ENCODE results near the gene OR8G1. TPM values are rescaled to one million over a fixed set of nuclear protein-coding genes. Genes with fewer than 3 reads are reported as not detected.
"Not testable (repeated sequence)": the region's sequence is repeated elsewhere in the genome, so short reads cannot be mapped to it uniquely, and the experiment has no call there.

The OR8G1 gene
- total RNA-seq, 2 experiments from 2014 or later: not detected

GRCh38 chr11:124210421-124210820, 30.5 kb upstream of the OR8G1 start:
- Mint-ChIP-seq H3K9me3 (ENCODE audit: low read depth) (no peaks in the 10 kb centered on the region), H3K27me3 (no peaks in the 10 kb centered on the region)
- CTCF ChIA-PET: no interaction called here

GRCh38 chr11:124211321-124211720, 29.6 kb upstream of the OR8G1 start:
- no peaks in the 10 kb centered on the region for H3K27me3 Mint-ChIP-seq
- H3K9me3 Mint-ChIP-seq (ENCODE audit: low read depth): no peaks in the 10 kb centered on the region
- no peak for ATAC-seq
- H3K4me3 Mint-ChIP-seq: no peak overlapping the region
- CTCF ChIA-PET: no interaction called here
- H3K27ac Mint-ChIP-seq: no peak overlapping the region
- no peaks in the 10 kb centered on the region for H3K36me3 Mint-ChIP-seq
- H3K4me1 Mint-ChIP-seq: no peaks in the 10 kb centered on the region
- DNase-seq: no peak

More at GRCh38 chr11:124210421-124210820, 30.5 kb upstream of the OR8G1 start:
- H3K4me3 Mint-ChIP-seq: no peak overlapping the region
- no peak for DNase-seq
- H3K36me3 Mint-ChIP-seq: no peaks in the 10 kb centered on the region
- H3K4me1 Mint-ChIP-seq: no peaks in the 10 kb centered on the region
- H3K27ac Mint-ChIP-seq: no peak overlapping the region
- peak; percentile 9 for ATAC-seq

GRCh38 chr11:124214027-124214426, 26.9 kb upstream of the OR8G1 start:
- ATAC-seq: no peak
- no peaks in the 10 kb centered on the region for H3K9me3 Mint-ChIP-seq (ENCODE audit: low read depth)
- H3K4me3 Mint-ChIP-seq: no peak overlapping the region
- no peaks in the 10 kb centered on the region for H3K36me3 Mint-ChIP-seq
- CTCF ChIA-PET: no interaction called here
- H3K27ac Mint-ChIP-seq: no peak overlapping the region
- DNase-seq: no peak
- no peaks in the 10 kb centered on the region for H3K27me3 Mint-ChIP-seq
- no peaks in the 10 kb centered on the region for H3K4me1 Mint-ChIP-seq

- H3K9me3 Mint-ChIP-seq (ENCODE audit: low read depth): no peaks in the 10 kb centered on the region
- no peak for ATAC-seq
- H3K4me1 Mint-ChIP-seq: no peaks in the 10 kb centered on the region
- no peaks in the 10 kb centered on the region for H3K36me3 Mint-ChIP-seq
- CTCF ChIA-PET: no interaction called here
- no peak overlapping the region for H3K27ac Mint-ChIP-seq
- DNase-seq: no peak
- peaks cover 3% of the 10 kb centered on the region for H3K27me3 Mint-ChIP-seq
- no peak overlapping the region for H3K4me3 Mint-ChIP-seq
These were observed 21.8 kb upstream of the OR8G1 start for GRCh38 chr11:124219126-124219525.

DNA sequence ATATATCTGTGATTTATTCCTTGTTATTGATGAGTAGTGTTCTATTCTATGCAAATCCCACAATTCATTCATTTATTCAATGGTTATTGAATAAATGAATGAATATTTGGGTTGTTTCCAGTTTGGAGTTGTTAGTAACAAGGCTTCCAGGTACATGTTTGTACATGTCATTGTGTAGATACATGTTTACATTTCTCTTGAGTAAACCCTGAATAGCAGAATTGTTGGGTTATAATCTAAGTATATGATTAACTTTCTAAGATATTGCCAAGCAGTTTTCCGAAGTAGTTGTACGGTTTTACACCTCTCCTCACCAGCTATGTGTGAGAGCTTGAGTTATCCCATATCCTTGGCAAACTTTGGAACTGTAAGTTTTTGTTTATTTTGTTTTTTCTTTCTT, 18.5 kb upstream of the OR8G1 start:
- no peak overlapping the region for H3K27ac Mint-ChIP-seq
- H3K27me3 Mint-ChIP-seq: peaks cover 3% of the 10 kb centered on the region
- no peaks in the 10 kb centered on the region for H3K36me3 Mint-ChIP-seq
- H3K4me3 Mint-ChIP-seq: no peak overlapping the region
- DNase-seq (no peak), ATAC-seq (no peak)
- no peaks in the 10 kb centered on the region for H3K4me1 Mint-ChIP-seq
- CTCF ChIA-PET: no interaction called here
- H3K9me3 Mint-ChIP-seq (ENCODE audit: low read depth): no peaks in the 10 kb centered on the region

- H3K36me3 Mint-ChIP-seq; ATAC-seq; H3K9me3 Mint-ChIP-seq (ENCODE audit: low read depth); H3K27ac Mint-ChIP-seq; CTCF ChIA-PET; H3K4me3 Mint-ChIP-seq; DNase-seq; H3K27me3 Mint-ChIP-seq; H3K4me1 Mint-ChIP-seq: not testable (repeated sequence)
These were observed 16.1 kb upstream of the OR8G1 start for GRCh38 chr11:124224618-124225423.

DNA sequence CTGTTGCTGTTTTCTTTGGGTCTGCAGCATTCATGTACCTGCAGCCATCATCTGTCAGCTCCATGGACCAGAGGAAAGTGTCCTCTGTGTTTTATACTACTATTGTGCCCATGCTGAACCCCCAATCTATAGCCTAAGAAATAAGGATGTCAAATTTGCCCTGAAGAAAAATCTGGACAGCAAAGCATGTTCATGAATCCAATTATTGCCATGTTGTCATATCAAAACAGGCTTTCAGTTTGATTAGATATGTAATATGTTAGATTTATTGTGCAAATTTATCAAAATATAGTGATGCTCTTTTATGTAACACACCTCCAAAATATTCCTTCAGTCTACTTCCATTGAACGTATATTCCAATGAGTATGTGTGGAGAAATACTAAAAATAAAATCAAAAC, 15.4 kb upstream of the OR8G1 start:
- no peak overlapping the region for H3K4me3 Mint-ChIP-seq
- H3K9me3 Mint-ChIP-seq (ENCODE audit: low read depth): no peaks in the 10 kb centered on the region
- H3K36me3 Mint-ChIP-seq: no peaks in the 10 kb centered on the region
- CTCF ChIA-PET: no interaction called here
- no peaks in the 10 kb centered on the region for H3K27me3 Mint-ChIP-seq
- ATAC-seq (no peak), DNase-seq (no peak)
- H3K27ac Mint-ChIP-seq: no peak overlapping the region
- no peaks in the 10 kb centered on the region for H3K4me1 Mint-ChIP-seq

DNA sequence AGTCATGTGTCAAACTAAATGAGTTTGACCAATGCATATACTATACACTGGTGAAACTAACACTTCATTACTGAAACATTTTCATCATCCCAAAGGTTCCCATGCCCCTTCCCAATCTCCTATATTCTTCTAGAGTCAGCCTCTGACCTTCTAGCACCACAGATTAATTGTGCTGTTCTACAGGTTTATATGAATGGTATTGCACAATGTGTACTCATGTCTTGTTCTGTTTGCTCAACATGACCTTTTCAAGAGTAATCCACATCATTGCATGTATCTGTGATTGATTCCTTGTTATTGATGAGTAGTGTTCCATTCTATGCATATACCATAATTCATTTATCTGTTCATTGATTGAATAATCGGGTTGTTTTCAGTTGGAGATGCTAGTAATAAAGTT, 7.5 kb upstream of the OR8G1 start:
- CTCF ChIA-PET: no interaction called here

GRCh38 chr11:124238512-124238911, 2.4 kb upstream of the OR8G1 start:
- no peaks in the 10 kb centered on the region for H3K36me3 Mint-ChIP-seq
- no peaks in the 10 kb centered on the region for H3K4me1 Mint-ChIP-seq
- CTCF ChIA-PET: no interaction called here

More for the DNA sequence above, 7.5 kb upstream of the OR8G1 start:
- Mint-ChIP-seq H3K36me3 (no peaks in the 10 kb centered on the region), H3K4me1 (no peaks in the 10 kb centered on the region), H3K27ac (no peak overlapping the region), H3K4me3 (no peak overlapping the region), H3K9me3 (ENCODE audit: low read depth) (no peaks in the 10 kb centered on the region), H3K27me3 (no peaks in the 10 kb centered on the region)
- no peak for DNase-seq
- no peak for ATAC-seq

GRCh38 chr11:124249869-124250268, 9.0 kb downstream of the OR8G1 start:
- H3K27ac Mint-ChIP-seq; ATAC-seq; H3K4me3 Mint-ChIP-seq; DNase-seq; H3K36me3 Mint-ChIP-seq; CTCF ChIA-PET; H3K4me1 Mint-ChIP-seq; H3K27me3 Mint-ChIP-seq; H3K9me3 Mint-ChIP-seq (ENCODE audit: low read depth): not testable (repeated sequence)

More at GRCh38 chr11:124238512-124238911, 2.4 kb upstream of the OR8G1 start:
- ATAC-seq (no peak), DNase-seq (no peak)
- H3K9me3 Mint-ChIP-seq (ENCODE audit: low read depth): no peaks in the 10 kb centered on the region
- H3K4me3 Mint-ChIP-seq: no peak overlapping the region
- H3K27ac Mint-ChIP-seq: no peak overlapping the region
- no peaks in the 10 kb centered on the region for H3K27me3 Mint-ChIP-seq

DNA sequence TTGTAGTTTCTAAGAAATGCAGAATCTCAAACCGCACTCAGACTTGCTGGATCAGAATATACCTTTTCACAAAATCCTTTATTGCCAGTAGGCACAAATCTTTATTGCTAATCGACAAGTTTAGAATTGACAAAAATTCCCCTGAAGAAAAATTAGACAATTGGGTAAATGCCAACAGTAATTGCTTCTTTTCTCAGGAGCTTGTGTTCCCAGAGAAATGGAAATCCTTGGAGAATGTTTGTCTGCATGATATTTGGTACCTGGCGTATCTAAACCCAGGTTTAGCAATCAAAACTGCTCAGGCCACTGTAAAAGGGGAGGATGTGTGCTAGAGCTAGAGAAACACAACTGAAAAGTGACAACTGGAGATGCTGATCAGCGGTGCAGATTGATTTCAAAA, 15.2 kb downstream of the OR8G1 start, which contains the start of gene OR8G5:
Gene OR8G5, plus strand, starts transcription at position 301 of the 400 bp plus-strand sequence. CDS start 8,556 bp downstream, outside the sequence.
- Mint-ChIP-seq H3K27ac (no peak within 1 kb of the TSS), H3K9me3 (ENCODE audit: low read depth) (no peaks in the 10 kb centered on the region), H3K36me3 (no peaks in the 10 kb centered on the region), H3K27me3 (no peaks in the 10 kb centered on the region), H3K4me3 (no peak within 1 kb of the TSS), H3K4me1 (no peaks in the 10 kb centered on the region)
- CTCF ChIA-PET: no interaction called here
- DNase-seq (no peak), ATAC-seq (no peak)

DNA sequence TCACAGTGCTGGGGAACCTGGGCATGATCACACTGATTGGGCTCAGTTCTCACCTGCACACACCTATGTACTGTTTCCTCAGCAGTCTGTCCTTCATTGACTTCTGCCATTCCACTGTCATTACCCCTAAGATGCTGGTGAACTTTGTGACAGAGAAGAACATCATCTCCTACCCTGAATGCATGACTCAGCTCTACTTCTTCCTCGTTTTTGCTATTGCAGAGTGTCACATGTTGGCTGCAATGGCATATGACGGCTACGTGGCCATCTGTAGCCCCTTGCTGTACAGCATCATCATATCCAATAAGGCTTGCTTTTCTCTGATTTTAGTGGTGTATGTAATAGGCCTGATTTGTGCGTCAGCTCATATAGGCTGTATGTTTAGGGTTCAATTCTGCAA, 24.1 kb downstream of the OR8G1 start:
- H3K36me3 Mint-ChIP-seq; ATAC-seq; H3K27me3 Mint-ChIP-seq; CTCF ChIA-PET; H3K9me3 Mint-ChIP-seq (ENCODE audit: low read depth); H3K4me3 Mint-ChIP-seq; H3K4me1 Mint-ChIP-seq; H3K27ac Mint-ChIP-seq; DNase-seq: not testable (repeated sequence)

DNA sequence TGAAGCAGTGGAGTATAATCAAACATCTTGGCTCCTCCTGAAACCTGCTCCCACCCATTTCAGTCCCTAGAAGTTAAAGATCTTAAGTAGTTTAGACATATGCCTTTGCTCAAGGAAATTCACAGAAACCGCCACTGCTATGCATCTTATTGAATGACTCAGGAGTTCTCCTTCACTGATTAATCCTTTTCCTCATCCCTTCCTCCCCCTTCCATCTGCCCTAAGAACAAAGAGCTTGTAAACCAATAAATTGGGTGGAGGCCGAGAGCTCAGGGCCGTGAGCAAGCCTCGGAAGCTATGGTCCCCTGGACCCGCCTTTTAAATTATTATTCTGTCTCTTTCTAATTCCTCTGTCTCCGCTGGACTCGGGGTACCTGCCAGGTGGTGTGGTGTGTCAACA, 30.0 kb downstream of the OR8G1 start:
- DNase-seq; H3K9me3 Mint-ChIP-seq (ENCODE audit: low read depth); H3K27ac Mint-ChIP-seq; H3K27me3 Mint-ChIP-seq; H3K4me3 Mint-ChIP-seq; H3K4me1 Mint-ChIP-seq; ATAC-seq; H3K36me3 Mint-ChIP-seq; CTCF ChIA-PET: not testable (repeated sequence)

DNA sequence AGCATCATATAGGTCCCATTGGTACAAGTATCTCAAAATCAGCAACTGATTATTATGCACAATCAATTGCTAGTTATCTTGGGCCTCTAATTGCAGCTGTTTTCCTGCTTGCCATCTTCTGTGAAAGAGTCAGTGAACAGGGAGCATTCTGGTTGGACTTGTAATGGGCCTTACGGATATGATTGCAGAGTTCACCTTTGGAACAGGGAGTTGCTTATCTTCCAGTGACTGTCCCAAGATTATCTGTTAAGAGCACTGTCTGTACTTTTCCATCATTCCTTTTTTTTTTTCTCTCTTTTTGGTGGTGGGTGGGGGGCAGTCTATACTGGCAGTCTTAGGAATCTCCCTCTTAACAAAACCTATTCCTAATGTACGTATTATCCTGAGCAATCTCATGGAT, 33.1 kb downstream of the OR8G1 start:
- DNase-seq (no peak), ATAC-seq (no peak)
- CTCF ChIA-PET: no interaction called here
- no peaks in the 10 kb centered on the region for H3K27me3 Mint-ChIP-seq
- no peak overlapping the region for H3K4me3 Mint-ChIP-seq
- H3K9me3 Mint-ChIP-seq (ENCODE audit: low read depth): no peaks in the 10 kb centered on the region
- peaks cover 5% of the 10 kb centered on the region for H3K4me1 Mint-ChIP-seq
- no peaks in the 10 kb centered on the region for H3K36me3 Mint-ChIP-seq
- H3K27ac Mint-ChIP-seq: no peak overlapping the region
